GM12892 (cell line): Measurements from ENCODE around the gene PANK1.

Source experiments
- POLR2A ChIP-seq: IDR thresholded peaks from 2 replicates; pipeline ENCODE4 v1.6.1; 2011; ENCODE audit warnings: low read depth, low read length, control low read depth
- POLR2AphosphoS5 ChIP-seq: IDR thresholded peaks from 2 replicates; pipeline ENCODE4 v1.6.1; 2011; ENCODE audit warnings: low read depth, low read length, control low read depth
- TAF1 ChIP-seq: IDR thresholded peaks from 2 replicates; pipeline ENCODE4 v1.6.1; 2011; ENCODE audit warnings: low read depth, mild to moderate bottlenecking, control low read depth, low read length, borderline replicate concordance

- no peak for TF ChIP-seq POLR2A
- no peak for TF ChIP-seq POLR2AphosphoS5
- no peak for TF ChIP-seq TAF1
Observed at GRCh38 chr10:89549510-89549909, 95.5 kb downstream of the PANK1 start.
